SU-DHL-6 (cell line): ENCODE results near the gene TET2.

Source experiments
- H2AFZ ChIP-seq: fragments of 200-600 bp; sonication (generic); 2 replicates; pipeline ENCODE4 v1.6.1; 2014; ENCODE audit warnings: low read depth, mild to moderate bottlenecking, moderate library complexity, mixed read lengths, antibody characterized with exemption, low read length; ENCODE audit not compliant: severe bottlenecking
- H3F3A ChIP-seq: fragments of 200-600 bp; shearing (Covaris generic); 2 replicates; pipeline ENCODE4 v1.6.0; 2016; ENCODE audit warnings: antibody characterized with exemption, mild to moderate bottlenecking; ENCODE audit not compliant: insufficient read depth
- H3K27ac ChIP-seq: fragments of 200-600 bp; sonication (generic); 2 replicates; pipeline ENCODE4 v1.5.1; 2016; ENCODE audit warnings: low read depth, mild to moderate bottlenecking, low read length, moderate library complexity, mixed read lengths
- H3K27me3 ChIP-seq: fragments of 200-600 bp; sonication (generic), shearing (Covaris generic); 2 replicates; pipeline ENCODE4 v1.6.0; 2014; ENCODE audit warnings: mild to moderate bottlenecking, low read length
- H3K36me3 ChIP-seq: fragments of 200-600 bp; sonication (generic); 2 replicates; pipeline ENCODE4 v1.6.1; 2014; ENCODE audit warnings: mild to moderate bottlenecking, low read length, mixed read lengths
- H3K4me2 ChIP-seq: fragments of 300-600, 200-600 bp; shearing (Covaris generic), sonication (generic); 2 replicates; pipeline ENCODE4 v1.6.0; 2014; ENCODE audit warnings: low read length, low read depth, mild to moderate bottlenecking; ENCODE audit not compliant: poor library complexity, severe bottlenecking
- H3K4me3 ChIP-seq: fragments of 200-600 bp; sonication (generic); 2 replicates; pipeline ENCODE4 v1.5.1; 2014; ENCODE audit warnings: antibody characterized with exemption, low read length, mild to moderate bottlenecking, mixed read lengths; ENCODE audit not compliant: insufficient read depth, poor library complexity, severe bottlenecking
- H3K79me2 ChIP-seq: fragments of 200-600 bp; sonication (generic); 2 replicates; pipeline ENCODE4 v1.6.1; 2014; ENCODE audit warnings: mild to moderate bottlenecking, low read length, moderate library complexity; ENCODE audit not compliant: insufficient read depth
- H3K9ac ChIP-seq: fragments of 200-600 bp; sonication (generic); 2 replicates; pipeline ENCODE4 v1.7.0; 2014; ENCODE audit warnings: mild to moderate bottlenecking, low read length
- H3K9me2 ChIP-seq: fragments of 200-600 bp; sonication (generic); replicated peaks from 2 replicates; pipeline ENCODE4 v1.6.1; 2014; ENCODE audit warnings: low read length; ENCODE audit not compliant: insufficient read depth
- H3K9me3 ChIP-seq: fragments of 200-600 bp; sonication (generic); 2 replicates; pipeline ENCODE4 v1.6.1; 2014; ENCODE audit warnings: low read length, mixed read lengths; ENCODE audit not compliant: insufficient read depth
- H4K20me1 ChIP-seq: fragments of 200-600 bp; sonication (generic); 2 replicates; pipeline ENCODE4 v1.6.1; 2014; ENCODE audit warnings: low read depth, mild to moderate bottlenecking, antibody characterized with exemption, low read length, moderate library complexity, mixed read lengths
- CTCF ChIP-seq: fragments of 200-600 bp; sonication (generic); IDR thresholded peaks from one replicate; pipeline ENCODE4 v1.5.1; 2017; ENCODE audit warnings: antibody characterized with exemption, mild to moderate bottlenecking, low read length, moderate library complexity; ENCODE audit not compliant: insufficient read depth, poor library complexity, severe bottlenecking
- EZH2phosphoT487 ChIP-seq: fragments of 200-600 bp; sonication (generic), shearing (Covaris generic); conservative IDR thresholded peaks from 2 replicates; pipeline ENCODE4 v1.6.1; 2018; ENCODE audit warnings: mild to moderate bottlenecking, antibody characterized with exemption, low read length, moderate library complexity, mixed read lengths

Gene TET2

GRCh38 chr4:105171912-105172311 lies 25.2 kb downstream of the TET2 start:
- H3K27ac ChIP-seq = no peak overlapping the region
- no peaks in the 10 kb centered on the region for H4K20me1 ChIP-seq
- H3K4me3 ChIP-seq = no peak overlapping the region

GRCh38 chr4:105174098-105174497 lies 27.4 kb downstream of the TET2 start:
- H3K79me2 ChIP-seq = no peaks in the 10 kb centered on the region
- H2AFZ ChIP-seq = no peak overlapping the region
- H3K4me3 ChIP-seq = no peak overlapping the region
- H3K27ac ChIP-seq = no peak overlapping the region
- no peaks in the 10 kb centered on the region for H3K36me3 ChIP-seq
- H3F3A ChIP-seq = no peaks in the 10 kb centered on the region
- H3K27me3 ChIP-seq = no peaks in the 10 kb centered on the region
- no peaks in the 10 kb centered on the region for H3K9me3 ChIP-seq
- no peaks in the 10 kb centered on the region for H4K20me1 ChIP-seq
- no peak for TF ChIP-seq EZH2phosphoT487
- TF ChIP-seq CTCF = no peak
- H3K9me2 ChIP-seq = no peaks in the 10 kb centered on the region
- no peak overlapping the region for H3K9ac ChIP-seq
- H3K4me2 ChIP-seq = no peak overlapping the region

More at GRCh38 chr4:105171912-105172311, 25.2 kb downstream of the TET2 start:
- no peaks in the 10 kb centered on the region for H3F3A ChIP-seq
- no peaks in the 10 kb centered on the region for H3K9me2 ChIP-seq
- no peak overlapping the region for H3K9ac ChIP-seq
- H3K9me3 ChIP-seq = no peaks in the 10 kb centered on the region
- no peak overlapping the region for H3K4me2 ChIP-seq
- no peaks in the 10 kb centered on the region for H3K79me2 ChIP-seq
- H2AFZ ChIP-seq = no peak overlapping the region
- TF ChIP-seq EZH2phosphoT487 = no peak
- no peak for TF ChIP-seq CTCF
- H3K27me3 ChIP-seq = no peaks in the 10 kb centered on the region
- H3K36me3 ChIP-seq = no peaks in the 10 kb centered on the region

- Histone ChIP-seq H3F3A (no peaks in the 10 kb centered on the region), H3K4me2 (no peak overlapping the region), H3K79me2 (no peaks in the 10 kb centered on the region), H3K27ac (no peak overlapping the region), H3K9me2 (no peaks in the 10 kb centered on the region), H3K4me3 (no peak overlapping the region), H2AFZ (no peak overlapping the region), H4K20me1 (no peaks in the 10 kb centered on the region), H3K9me3 (no peaks in the 10 kb centered on the region), H3K9ac (no peak overlapping the region), H3K27me3 (no peaks in the 10 kb centered on the region), H3K36me3 (no peaks in the 10 kb centered on the region)
- TF ChIP-seq CTCF (no peak), EZH2phosphoT487 (no peak)
These were observed 33.1 kb downstream of the TET2 start for GRCh38 chr4:105179539-105180401.
